HepG2 (cell line): ENCODE results near the gene MAN2A2. TPM values are rescaled to one million over a fixed set of nuclear protein-coding genes. Genes with fewer than 3 reads are reported as not detected.
A peak's percentile ranks its signal among the peaks of the same experiment; 100 is the strongest.

Experiments
- CHD2 ChIP-seq: IDR thresholded peaks from 2 replicates; pipeline ENCODE4 v1.6.1; 2011; ENCODE audit warnings: low read depth, low read length, improper control_type of control experiment
- HDAC1 ChIP-seq: sonication (generic); formaldehyde crosslinking; IDR thresholded peaks from 2 replicates; pipeline ENCODE4 v1.5.1; 2020; ENCODE audit warnings: mild to moderate bottlenecking, missing genetic modification reagents
- HOXD1 ChIP-seq: sonication (generic); formaldehyde crosslinking; IDR thresholded peaks from 2 replicates; pipeline ENCODE4 v1.5.0; 2020; ENCODE audit warnings: missing genetic modification reagents
- ISX ChIP-seq: sonication (generic); formaldehyde crosslinking; conservative IDR thresholded peaks from 2 replicates; pipeline ENCODE4 v1.5.0; 2020; ENCODE audit warnings: missing genetic modification reagents
- NFYC ChIP-seq: IDR thresholded peaks from 2 replicates; pipeline ENCODE4 v1.6.1; 2016; ENCODE audit warnings: missing genetic modification reagents, missing compliant biosample characterization
- PCBP1 ChIP-seq: fragments of 200-400 bp; formaldehyde crosslinking; IDR thresholded peaks from 2 replicates; pipeline ENCODE4 v1.6.1; 2017; ENCODE audit warnings: mild to moderate bottlenecking, low read depth, low read length, borderline replicate concordance
- SPEN ChIP-seq: sonication (generic); formaldehyde crosslinking; IDR thresholded peaks from 2 replicates; pipeline ENCODE4 v1.5.1; 2020; ENCODE audit warnings: low read depth, mild to moderate bottlenecking, missing genetic modification reagents
- SYNCRIP ChIP-seq: fragments of 200-400 bp; formaldehyde crosslinking; IDR thresholded peaks from 2 replicates; pipeline ENCODE4 v1.6.1; 2018; ENCODE audit warnings: mild to moderate bottlenecking, low read depth, low read length; ENCODE audit not compliant: insufficient read depth
- ZFP37 ChIP-seq: sonication (generic); formaldehyde crosslinking; IDR thresholded peaks from 2 replicates; pipeline ENCODE4 v1.4.0; 2020; ENCODE audit warnings: missing genetic modification reagents, borderline replicate concordance
- ZNF136 ChIP-seq: sonication (generic); formaldehyde crosslinking; IDR thresholded peaks from 2 replicates; pipeline ENCODE4 v1.8.1; 2022; ENCODE audit warnings: low read depth, mild to moderate bottlenecking, moderate library complexity, missing genetic modification reagents
- ZNF260 ChIP-seq: sonication (generic); formaldehyde crosslinking; IDR thresholded peaks from 2 replicates; pipeline ENCODE4 v1.4.0; 2020; ENCODE audit warnings: missing genetic modification reagents, low read depth, mild to moderate bottlenecking, borderline replicate concordance
- ZNF274 ChIP-seq: sonication (generic); formaldehyde crosslinking; IDR thresholded peaks from 2 replicates; pipeline ENCODE4 v1.5.1; 2020; ENCODE audit warnings: mild to moderate bottlenecking, missing genetic modification reagents
- ZNF317 ChIP-seq: sonication (generic); formaldehyde crosslinking; IDR thresholded peaks from 2 replicates; pipeline ENCODE4 v1.5.0; 2020; ENCODE audit warnings: mild to moderate bottlenecking, missing genetic modification reagents
- ZNF33A ChIP-seq: sonication (generic); formaldehyde crosslinking; IDR thresholded peaks from 2 replicates; pipeline ENCODE4 v1.5.1; 2020; ENCODE audit warnings: missing genetic modification reagents, mild to moderate bottlenecking, moderate library complexity, borderline replicate concordance
- ZNF772 ChIP-seq: sonication (generic); formaldehyde crosslinking; IDR thresholded peaks from 2 replicates; pipeline ENCODE4 v1.5.0; 2020; ENCODE audit warnings: mild to moderate bottlenecking, missing genetic modification reagents
- ZNF777 ChIP-seq: sonication (generic); formaldehyde crosslinking; IDR thresholded peaks from 2 replicates; pipeline ENCODE4 v1.4.0; 2020; ENCODE audit warnings: missing genetic modification reagents
- ZNF839 ChIP-seq: sonication (generic); formaldehyde crosslinking; IDR thresholded peaks from 2 replicates; pipeline ENCODE4 v1.4.0; 2020; ENCODE audit warnings: missing genetic modification reagents, mild to moderate bottlenecking, borderline replicate concordance
- polyA plus RNA-seq, 8 experiments: library from polyadenylated mRNA; depleted of rRNA in 3 of 8; stranded (reverse) in 7 of 8; unstranded in 1 of 8; fragments of >200 nt; fragmentation: Illumina TruSeq in 4 of 8; extraction: Trizol in 4 of 8; gene quantifications; 2 replicates each; pipeline versions ENCODE4 v1.2.1 to v1.2.3, GENCODE V29; 2011 to 2016; ENCODE audit warnings: low read depth in 4 of 8, missing spikeins in 1 of 8, mixed read lengths in 1 of 8; ENCODE audit not compliant: insufficient read depth in 1 of 8
- total RNA-seq, 5 experiments: library from RNA; depleted of rRNA; stranded (reverse); fragments of >200 nt; fragmentation: Illumina TruSeq; extraction: Trizol; gene quantifications; 2 replicates each; pipeline ENCODE4 v1.2.3, GENCODE V29; 2016; ENCODE audit warnings: low read depth in 1 of 5
- TF ChIP-seq, protein P1 (sequence below): sonication (generic); formaldehyde crosslinking; IDR thresholded peaks from 2 replicates; pipeline ENCODE4 v1.4.0; 2020; ENCODE audit warnings: missing genetic modification reagents, borderline replicate concordance
- TF ChIP-seq, protein P2 (sequence below): sonication (generic); formaldehyde crosslinking; IDR thresholded peaks from 2 replicates; pipeline ENCODE4 v1.5.1; 2020; ENCODE audit warnings: missing genetic modification reagents, mild to moderate bottlenecking, borderline replicate concordance
- TF ChIP-seq, protein P3 (sequence below): sonication (generic); formaldehyde crosslinking; IDR thresholded peaks from 2 replicates; pipeline ENCODE4 v1.4.0; 2020; ENCODE audit warnings: low read depth, mild to moderate bottlenecking, missing genetic modification reagents
- TF ChIP-seq, protein P4 (sequence below): sonication (generic); formaldehyde crosslinking; IDR thresholded peaks from 2 replicates; pipeline ENCODE4 v1.4.0; 2020; ENCODE audit warnings: missing genetic modification reagents

The MAN2A2 gene
- total and polyA plus RNA-seq, 2 of the 13 experiments (the other 11 are each of a cell fraction or from before 2014, with no cell fraction given), result 17.5 to 51.5 TPM

DNA sequence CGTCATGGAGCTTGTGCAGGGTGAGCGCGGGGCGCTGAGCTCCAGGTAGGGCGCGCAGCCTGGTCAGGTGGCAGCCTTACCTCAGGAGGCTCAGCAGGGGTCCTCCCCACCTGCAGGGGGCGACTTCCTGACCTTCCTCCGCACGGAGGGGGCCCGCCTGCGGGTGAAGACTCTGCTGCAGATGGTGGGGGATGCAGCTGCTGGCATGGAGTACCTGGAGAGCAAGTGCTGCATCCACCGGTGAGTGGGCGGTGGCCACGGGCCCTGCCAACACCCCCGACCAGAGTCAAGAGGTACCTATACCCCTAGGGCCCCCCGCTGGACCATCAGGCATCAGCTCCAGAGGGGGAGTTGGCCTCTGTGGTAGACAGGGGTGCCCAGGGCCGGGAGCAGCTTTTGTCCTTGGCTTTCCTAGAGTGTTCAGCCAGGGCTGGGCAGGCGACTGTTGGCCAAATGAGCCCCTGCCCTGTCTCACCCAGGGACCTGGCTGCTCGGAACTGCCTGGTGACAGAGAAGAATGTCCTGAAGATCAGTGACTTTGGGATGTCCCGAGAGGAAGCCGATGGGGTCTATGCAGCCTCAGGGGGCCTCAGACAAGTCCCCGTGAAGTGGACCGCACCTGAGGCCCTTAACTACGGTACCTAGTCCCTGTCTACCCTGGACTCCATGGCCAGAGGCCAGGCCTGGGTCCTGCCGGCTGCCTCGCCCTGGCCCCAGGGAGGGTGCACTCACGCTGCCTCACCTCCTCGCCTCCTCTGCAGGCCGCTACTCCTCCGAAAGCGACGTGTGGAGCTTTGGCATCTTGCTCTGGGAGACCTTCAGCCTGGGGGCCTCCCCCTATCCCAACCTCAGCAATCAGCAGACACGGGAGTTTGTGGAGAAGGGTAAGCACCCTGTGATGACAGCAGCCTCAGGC is 9.7 kb upstream of the MAN2A2 start (continued):
- TF ChIP-seq, protein P1, sequence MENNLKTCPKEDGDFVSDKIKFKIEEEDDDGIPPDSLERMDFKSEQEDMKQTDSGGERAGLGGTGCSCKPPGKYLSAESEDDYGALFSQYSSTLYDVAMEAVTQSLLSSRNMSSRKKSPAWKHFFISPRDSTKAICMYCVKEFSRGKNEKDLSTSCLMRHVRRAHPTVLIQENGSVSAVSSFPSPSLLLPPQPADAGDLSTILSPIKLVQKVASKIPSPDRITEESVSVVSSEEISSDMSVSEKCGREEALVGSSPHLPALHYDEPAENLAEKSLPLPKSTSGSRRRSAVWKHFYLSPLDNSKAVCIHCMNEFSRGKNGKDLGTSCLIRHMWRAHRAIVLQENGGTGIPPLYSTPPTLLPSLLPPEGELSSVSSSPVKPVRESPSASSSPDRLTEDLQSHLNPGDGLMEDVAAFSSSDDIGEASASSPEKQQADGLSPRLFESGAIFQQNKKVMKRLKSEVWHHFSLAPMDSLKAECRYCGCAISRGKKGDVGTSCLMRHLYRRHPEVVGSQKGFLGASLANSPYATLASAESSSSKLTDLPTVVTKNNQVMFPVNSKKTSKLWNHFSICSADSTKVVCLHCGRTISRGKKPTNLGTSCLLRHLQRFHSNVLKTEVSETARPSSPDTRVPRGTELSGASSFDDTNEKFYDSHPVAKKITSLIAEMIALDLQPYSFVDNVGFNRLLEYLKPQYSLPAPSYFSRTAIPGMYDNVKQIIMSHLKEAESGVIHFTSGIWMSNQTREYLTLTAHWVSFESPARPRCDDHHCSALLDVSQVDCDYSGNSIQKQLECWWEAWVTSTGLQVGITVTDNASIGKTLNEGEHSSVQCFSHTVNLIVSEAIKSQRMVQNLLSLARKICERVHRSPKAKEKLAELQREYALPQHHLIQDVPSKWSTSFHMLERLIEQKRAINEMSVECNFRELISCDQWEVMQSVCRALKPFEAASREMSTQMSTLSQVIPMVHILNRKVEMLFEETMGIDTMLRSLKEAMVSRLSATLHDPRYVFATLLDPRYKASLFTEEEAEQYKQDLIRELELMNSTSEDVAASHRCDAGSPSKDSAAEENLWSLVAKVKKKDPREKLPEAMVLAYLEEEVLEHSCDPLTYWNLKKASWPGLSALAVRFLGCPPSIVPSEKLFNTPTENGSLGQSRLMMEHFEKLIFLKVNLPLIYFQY (CRISPR knock-in tag), result no peak
- TF ChIP-seq ZNF777 (CRISPR knock-in tag) (no peak), SYNCRIP (no peak), ZNF260 (CRISPR knock-in tag) (no peak), ZNF136 (no peak), PCBP1 (no peak), ZFP37 (CRISPR knock-in tag) (no peak), ZNF317 (CRISPR knock-in tag) (no peak), HDAC1 (CRISPR knock-in tag) (peak; percentile 50; the same call in 1 of the 2 replicates), ZNF33A (CRISPR knock-in tag) (no peak), SPEN (CRISPR knock-in tag) (peak; percentile 75; the same call in 1 of the 2 replicates), ZNF274 (CRISPR knock-in tag) (peak; percentile 73; the same call in 1 of the 2 replicates), ZNF839 (CRISPR knock-in tag) (no peak), HOXD1 (CRISPR knock-in tag) (no peak), NFYC (no peak), CHD2 (no peak), ISX (CRISPR knock-in tag) (no peak), ZNF772 (CRISPR knock-in tag) (0 out of 2 replicates have a peak, but pooled peaks have one; percentile 40)
- TF ChIP-seq, protein P2, sequence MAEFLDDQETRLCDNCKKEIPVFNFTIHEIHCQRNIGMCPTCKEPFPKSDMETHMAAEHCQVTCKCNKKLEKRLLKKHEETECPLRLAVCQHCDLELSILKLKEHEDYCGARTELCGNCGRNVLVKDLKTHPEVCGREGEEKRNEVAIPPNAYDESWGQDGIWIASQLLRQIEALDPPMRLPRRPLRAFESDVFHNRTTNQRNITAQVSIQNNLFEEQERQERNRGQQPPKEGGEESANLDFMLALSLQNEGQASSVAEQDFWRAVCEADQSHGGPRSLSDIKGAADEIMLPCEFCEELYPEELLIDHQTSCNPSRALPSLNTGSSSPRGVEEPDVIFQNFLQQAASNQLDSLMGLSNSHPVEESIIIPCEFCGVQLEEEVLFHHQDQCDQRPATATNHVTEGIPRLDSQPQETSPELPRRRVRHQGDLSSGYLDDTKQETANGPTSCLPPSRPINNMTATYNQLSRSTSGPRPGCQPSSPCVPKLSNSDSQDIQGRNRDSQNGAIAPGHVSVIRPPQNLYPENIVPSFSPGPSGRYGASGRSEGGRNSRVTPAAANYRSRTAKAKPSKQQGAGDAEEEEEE, result no peak
- TF ChIP-seq, protein P3, sequence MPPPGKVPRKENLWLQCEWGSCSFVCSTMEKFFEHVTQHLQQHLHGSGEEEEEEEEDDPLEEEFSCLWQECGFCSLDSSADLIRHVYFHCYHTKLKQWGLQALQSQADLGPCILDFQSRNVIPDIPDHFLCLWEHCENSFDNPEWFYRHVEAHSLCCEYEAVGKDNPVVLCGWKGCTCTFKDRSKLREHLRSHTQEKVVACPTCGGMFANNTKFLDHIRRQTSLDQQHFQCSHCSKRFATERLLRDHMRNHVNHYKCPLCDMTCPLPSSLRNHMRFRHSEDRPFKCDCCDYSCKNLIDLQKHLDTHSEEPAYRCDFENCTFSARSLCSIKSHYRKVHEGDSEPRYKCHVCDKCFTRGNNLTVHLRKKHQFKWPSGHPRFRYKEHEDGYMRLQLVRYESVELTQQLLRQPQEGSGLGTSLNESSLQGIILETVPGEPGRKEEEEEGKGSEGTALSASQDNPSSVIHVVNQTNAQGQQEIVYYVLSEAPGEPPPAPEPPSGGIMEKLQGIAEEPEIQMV (CRISPR knock-in tag), result no peak
- TF ChIP-seq, protein P4, sequence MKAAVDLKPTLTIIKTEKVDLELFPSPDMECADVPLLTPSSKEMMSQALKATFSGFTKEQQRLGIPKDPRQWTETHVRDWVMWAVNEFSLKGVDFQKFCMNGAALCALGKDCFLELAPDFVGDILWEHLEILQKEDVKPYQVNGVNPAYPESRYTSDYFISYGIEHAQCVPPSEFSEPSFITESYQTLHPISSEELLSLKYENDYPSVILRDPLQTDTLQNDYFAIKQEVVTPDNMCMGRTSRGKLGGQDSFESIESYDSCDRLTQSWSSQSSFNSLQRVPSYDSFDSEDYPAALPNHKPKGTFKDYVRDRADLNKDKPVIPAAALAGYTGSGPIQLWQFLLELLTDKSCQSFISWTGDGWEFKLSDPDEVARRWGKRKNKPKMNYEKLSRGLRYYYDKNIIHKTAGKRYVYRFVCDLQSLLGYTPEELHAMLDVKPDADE (CRISPR knock-in tag), result no peak
